GM23338 (cell line): ENCODE results near the gene C2orf92. TPM values are rescaled to one million over a fixed set of nuclear protein-coding genes. Genes with fewer than 3 reads are reported as not detected.

Experiments used
- ATAC-seq: fragments of 200-7000 bp; cut with Tn5 transposase; 3 replicates; pipeline ENCODE4 v1.9.1; 2020
- DNase-seq: peaks from one replicate; pipeline ENCODE4 v3.0.0-alpha.2; 2015; ENCODE audit warnings: low spot score
- H2AFZ ChIP-seq: fragments of 200-600 bp; sonication (generic); 2 replicates; pipeline ENCODE4 v1.8.0; 2016; ENCODE audit warnings: antibody characterized with exemption, mild to moderate bottlenecking, moderate library complexity
- H3F3A ChIP-seq: fragments of 200-600 bp; sonication (generic); replicated peaks from 2 replicates; pipeline ENCODE4 v1.8.0; 2017; ENCODE audit warnings: antibody characterized with exemption, mixed run types, low read depth
- H3K27ac ChIP-seq: fragments of 200-600 bp; sonication (generic); 2 replicates; pipeline ENCODE4 v1.6.1; 2016; ENCODE audit warnings: low read depth
- H3K27me3 ChIP-seq: fragments of 200-600 bp; sonication (generic); 2 replicates; pipeline ENCODE4 v1.8.0; 2016; ENCODE audit warnings: mild to moderate bottlenecking, mixed run types, moderate library complexity; ENCODE audit not compliant: insufficient read depth
- H3K36me3 ChIP-seq: fragments of 200-600 bp; sonication (generic); 2 replicates; pipeline ENCODE4 v1.8.0; 2016; ENCODE audit warnings: mild to moderate bottlenecking; ENCODE audit not compliant: insufficient read depth
- H3K4me1 ChIP-seq: fragments of 200-600 bp; sonication (generic); 2 replicates; pipeline ENCODE4 v1.8.0; 2016; ENCODE audit warnings: mild to moderate bottlenecking, moderate library complexity; ENCODE audit not compliant: insufficient read depth
- H3K4me2 ChIP-seq: fragments of 200-600 bp; sonication (generic); 2 replicates; pipeline ENCODE4 v1.7.1; 2017; ENCODE audit warnings: mixed run types
- H3K4me3 ChIP-seq: fragments of 200-600 bp; sonication (generic); 2 replicates; pipeline ENCODE4 v1.6.1; 2016; ENCODE audit warnings: mixed run types
- H3K79me2 ChIP-seq: fragments of 200-600 bp; sonication (generic); replicated peaks from 2 replicates; pipeline ENCODE4 v1.8.0; 2017; ENCODE audit warnings: mild to moderate bottlenecking; ENCODE audit not compliant: insufficient read depth
- H3K9me2 ChIP-seq: fragments of 200-600 bp; sonication (generic); 2 replicates; pipeline ENCODE4 v1.8.0; 2017; ENCODE audit not compliant: insufficient read depth
- H4K20me1 ChIP-seq: fragments of 200-600 bp; sonication (generic); replicated peaks from 2 replicates; pipeline ENCODE4 v1.8.0; 2017; ENCODE audit warnings: mild to moderate bottlenecking; ENCODE audit not compliant: insufficient read depth
- H3K27ac Mint-ChIP-seq: 2 replicates; pipeline ENCODE4 v1.8.0; 2020; ENCODE audit warnings: inconsistent platforms, mild to moderate bottlenecking, moderate library complexity, mixed read lengths
- H3K27me3 Mint-ChIP-seq: 3 replicates; pipeline ENCODE4 v1.8.0; 2022; ENCODE audit warnings: low read depth, mild to moderate bottlenecking, moderate library complexity, mixed read lengths, inconsistent platforms; ENCODE audit not compliant: insufficient read depth, poor library complexity
- H3K36me3 Mint-ChIP-seq: 3 replicates; pipeline ENCODE4 v1.8.0; 2021; ENCODE audit warnings: low read depth, mild to moderate bottlenecking, inconsistent platforms, moderate library complexity, mixed read lengths
- H3K4me1 Mint-ChIP-seq: 3 replicates; pipeline ENCODE4 v1.8.0; 2020; ENCODE audit warnings: mild to moderate bottlenecking, inconsistent platforms, mixed read lengths
- H3K4me3 Mint-ChIP-seq: 3 replicates; pipeline ENCODE4 v1.8.0; 2021; ENCODE audit warnings: moderate library complexity, mild to moderate bottlenecking, inconsistent platforms, mixed read lengths
- H3K9me3 Mint-ChIP-seq: 3 replicates; pipeline ENCODE4 v1.8.0; 2020; ENCODE audit warnings: moderate library complexity, mild to moderate bottlenecking, inconsistent platforms, mixed read lengths
- CREB1 ChIP-seq: fragments of 250-450 bp; sonication (Bioruptor Pico); IDR thresholded peaks from 2 replicates; pipeline ENCODE4 v1.5.0; 2020; ENCODE audit warnings: low read depth, mild to moderate bottlenecking, moderate library complexity
- EZH2phosphoT487 ChIP-seq: fragments of 200-600 bp; sonication (generic); IDR thresholded peaks from one replicate; pipeline ENCODE4 v1.8.1; 2018; ENCODE audit warnings: antibody characterized with exemption; ENCODE audit not compliant: unreplicated experiment
- JUNB ChIP-seq: IDR thresholded peaks from one replicate; pipeline ENCODE4 v1.6.1; 2016; ENCODE audit warnings: antibody characterized with exemption; ENCODE audit not compliant: unreplicated experiment
- NANOG ChIP-seq: IDR thresholded peaks from 2 replicates; pipeline ENCODE4 v1.6.1; 2016; ENCODE audit warnings: antibody characterized with exemption, borderline replicate concordance
- POLR2AphosphoS5 ChIP-seq: IDR thresholded peaks from 2 replicates; pipeline ENCODE4 v1.6.1; 2016; ENCODE audit warnings: antibody characterized with exemption, low read depth
- STAT1 ChIP-seq: IDR thresholded peaks from one replicate; pipeline ENCODE4 v1.6.1; 2016; ENCODE audit warnings: antibody characterized with exemption; ENCODE audit not compliant: unreplicated experiment
- ZNF114 ChIP-seq: fragments of 250-450 bp; sonication (Bioruptor Pico); IDR thresholded peaks from 2 replicates; pipeline ENCODE4 v1.5.0; 2020; ENCODE audit warnings: mild to moderate bottlenecking, moderate library complexity
- ZNF331 ChIP-seq: fragments of 250-450 bp; sonication (Bioruptor Pico); IDR thresholded peaks from 2 replicates; pipeline ENCODE4 v1.5.0; 2020; ENCODE audit warnings: low read depth, mild to moderate bottlenecking, moderate library complexity
- polyA plus RNA-seq: library from polyadenylated mRNA; unstranded; fragments of >200 nt; fragmentation: Nextera tagmentation; extraction: Ambion mirVana; gene quantifications from 2 replicates; pipeline ENCODE4 v1.2.1, GENCODE V29; 2016
- total RNA-seq: library from RNA; depleted of rRNA; stranded (reverse); fragments of >200 nt; shearing (Covaris generic); gene quantifications from 2 replicates; pipeline ENCODE4 v1.2.3, GENCODE V29; 2014
- TF ChIP-seq, protein P1 (sequence below): IDR thresholded peaks from 2 replicates; pipeline ENCODE4 v1.6.1; 2016; ENCODE audit warnings: antibody characterized with exemption
- TF ChIP-seq, protein P2 (sequence below): fragments of 250-450 bp; sonication (Bioruptor Pico); IDR thresholded peaks from 2 replicates; pipeline ENCODE4 v1.5.0; 2020; ENCODE audit warnings: mild to moderate bottlenecking, moderate library complexity
- TF ChIP-seq, protein P3 (sequence below): IDR thresholded peaks from one replicate; pipeline ENCODE4 v1.6.1; 2018; ENCODE audit warnings: antibody characterized with exemption; ENCODE audit not compliant: unreplicated experiment
- TF ChIP-seq, protein P4 (sequence below), 2 experiments: fragments of 200-600 bp in 1 of 2; sonication (generic) in 1 of 2; conservative IDR thresholded peaks; 2 replicates each; pipeline versions ENCODE4 v1.5.1 to v1.6.1; 2016 to 2017; ENCODE audit warnings: antibody characterized with exemption in 2 of 2, low read depth in 2 of 2, mild to moderate bottlenecking in 2 of 2, moderate library complexity in 1 of 2

The C2orf92 gene
- total and polyA plus RNA-seq, 2 experiments from 2014 or later, result 1.7 to 2.6 TPM

DNA sequence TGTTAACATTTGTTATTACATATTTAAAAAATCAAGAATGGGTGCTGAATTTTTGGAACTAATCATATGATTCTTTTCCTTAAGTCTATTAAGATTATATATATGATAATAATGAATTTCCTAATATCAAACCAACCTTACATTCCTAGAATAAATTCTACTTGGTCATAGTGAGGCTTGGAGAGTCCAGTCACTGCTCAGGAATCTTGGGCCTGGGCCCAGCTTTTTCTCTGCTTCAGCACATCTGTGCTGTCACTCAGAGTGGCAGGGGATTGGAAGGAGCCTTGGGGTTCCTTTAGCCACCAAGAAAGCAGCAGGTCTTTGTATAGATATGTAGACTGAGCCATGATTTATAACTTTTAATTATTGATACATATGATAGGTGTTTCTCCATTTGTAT lies 24.0 kb downstream of the C2orf92 start (continued):
- TF ChIP-seq, protein P1, sequence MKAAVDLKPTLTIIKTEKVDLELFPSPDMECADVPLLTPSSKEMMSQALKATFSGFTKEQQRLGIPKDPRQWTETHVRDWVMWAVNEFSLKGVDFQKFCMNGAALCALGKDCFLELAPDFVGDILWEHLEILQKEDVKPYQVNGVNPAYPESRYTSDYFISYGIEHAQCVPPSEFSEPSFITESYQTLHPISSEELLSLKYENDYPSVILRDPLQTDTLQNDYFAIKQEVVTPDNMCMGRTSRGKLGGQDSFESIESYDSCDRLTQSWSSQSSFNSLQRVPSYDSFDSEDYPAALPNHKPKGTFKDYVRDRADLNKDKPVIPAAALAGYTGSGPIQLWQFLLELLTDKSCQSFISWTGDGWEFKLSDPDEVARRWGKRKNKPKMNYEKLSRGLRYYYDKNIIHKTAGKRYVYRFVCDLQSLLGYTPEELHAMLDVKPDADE, result no peak
- TF ChIP-seq ZNF114 (CRISPR knock-in tag) (no peak), POLR2AphosphoS5 (no peak)
- TF ChIP-seq, protein P2, sequence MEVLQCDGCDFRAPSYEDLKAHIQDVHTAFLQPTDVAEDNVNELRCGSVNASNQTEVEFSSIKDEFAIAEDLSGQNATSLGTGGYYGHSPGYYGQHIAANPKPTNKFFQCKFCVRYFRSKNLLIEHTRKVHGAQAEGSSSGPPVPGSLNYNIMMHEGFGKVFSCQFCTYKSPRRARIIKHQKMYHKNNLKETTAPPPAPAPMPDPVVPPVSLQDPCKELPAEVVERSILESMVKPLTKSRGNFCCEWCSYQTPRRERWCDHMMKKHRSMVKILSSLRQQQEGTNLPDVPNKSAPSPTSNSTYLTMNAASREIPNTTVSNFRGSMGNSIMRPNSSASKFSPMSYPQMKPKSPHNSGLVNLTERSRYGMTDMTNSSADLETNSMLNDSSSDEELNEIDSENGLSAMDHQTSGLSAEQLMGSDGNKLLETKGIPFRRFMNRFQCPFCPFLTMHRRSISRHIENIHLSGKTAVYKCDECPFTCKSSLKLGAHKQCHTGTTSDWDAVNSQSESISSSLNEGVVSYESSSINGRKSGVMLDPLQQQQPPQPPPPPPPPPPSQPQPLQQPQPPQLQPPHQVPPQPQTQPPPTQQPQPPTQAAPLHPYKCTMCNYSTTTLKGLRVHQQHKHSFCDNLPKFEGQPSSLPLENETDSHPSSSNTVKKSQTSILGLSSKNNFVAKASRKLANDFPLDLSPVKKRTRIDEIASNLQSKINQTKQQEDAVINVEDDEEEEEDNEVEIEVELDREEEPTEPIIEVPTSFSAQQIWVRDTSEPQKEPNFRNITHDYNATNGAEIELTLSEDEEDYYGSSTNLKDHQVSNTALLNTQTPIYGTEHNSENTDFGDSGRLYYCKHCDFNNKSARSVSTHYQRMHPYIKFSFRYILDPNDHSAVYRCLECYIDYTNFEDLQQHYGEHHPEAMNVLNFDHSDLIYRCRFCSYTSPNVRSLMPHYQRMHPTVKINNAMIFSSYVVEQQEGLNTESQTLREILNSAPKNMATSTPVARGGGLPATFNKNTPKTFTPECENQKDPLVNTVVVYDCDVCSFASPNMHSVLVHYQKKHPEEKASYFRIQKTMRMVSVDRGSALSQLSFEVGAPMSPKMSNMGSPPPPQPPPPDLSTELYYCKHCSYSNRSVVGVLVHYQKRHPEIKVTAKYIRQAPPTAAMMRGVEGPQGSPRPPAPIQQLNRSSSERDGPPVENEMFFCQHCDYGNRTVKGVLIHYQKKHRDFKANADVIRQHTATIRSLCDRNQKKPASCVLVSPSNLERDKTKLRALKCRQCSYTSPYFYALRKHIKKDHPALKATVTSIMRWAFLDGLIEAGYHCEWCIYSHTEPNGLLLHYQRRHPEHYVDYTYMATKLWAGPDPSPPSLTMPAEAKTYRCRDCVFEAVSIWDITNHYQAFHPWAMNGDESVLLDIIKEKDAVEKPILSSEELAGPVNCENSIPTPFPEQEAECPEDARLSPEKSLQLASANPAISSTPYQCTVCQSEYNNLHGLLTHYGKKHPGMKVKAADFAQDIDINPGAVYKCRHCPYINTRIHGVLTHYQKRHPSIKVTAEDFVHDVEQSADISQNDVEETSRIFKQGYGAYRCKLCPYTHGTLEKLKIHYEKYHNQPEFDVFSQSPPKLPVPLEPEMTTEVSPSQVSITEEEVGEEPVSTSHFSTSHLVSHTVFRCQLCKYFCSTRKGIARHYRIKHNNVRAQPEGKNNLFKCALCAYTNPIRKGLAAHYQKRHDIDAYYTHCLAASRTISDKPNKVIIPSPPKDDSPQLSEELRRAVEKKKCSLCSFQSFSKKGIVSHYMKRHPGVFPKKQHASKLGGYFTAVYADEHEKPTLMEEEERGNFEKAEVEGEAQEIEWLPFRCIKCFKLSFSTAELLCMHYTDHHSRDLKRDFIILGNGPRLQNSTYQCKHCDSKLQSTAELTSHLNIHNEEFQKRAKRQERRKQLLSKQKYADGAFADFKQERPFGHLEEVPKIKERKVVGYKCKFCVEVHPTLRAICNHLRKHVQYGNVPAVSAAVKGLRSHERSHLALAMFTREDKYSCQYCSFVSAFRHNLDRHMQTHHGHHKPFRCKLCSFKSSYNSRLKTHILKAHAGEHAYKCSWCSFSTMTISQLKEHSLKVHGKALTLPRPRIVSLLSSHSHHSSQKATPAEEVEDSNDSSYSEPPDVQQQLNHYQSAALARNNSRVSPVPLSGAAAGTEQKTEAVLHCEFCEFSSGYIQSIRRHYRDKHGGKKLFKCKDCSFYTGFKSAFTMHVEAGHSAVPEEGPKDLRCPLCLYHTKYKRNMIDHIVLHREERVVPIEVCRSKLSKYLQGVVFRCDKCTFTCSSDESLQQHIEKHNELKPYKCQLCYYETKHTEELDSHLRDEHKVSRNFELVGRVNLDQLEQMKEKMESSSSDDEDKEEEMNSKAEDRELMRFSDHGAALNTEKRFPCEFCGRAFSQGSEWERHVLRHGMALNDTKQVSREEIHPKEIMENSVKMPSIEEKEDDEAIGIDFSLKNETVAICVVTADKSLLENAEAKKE (CRISPR knock-in tag), result no peak

DNA sequence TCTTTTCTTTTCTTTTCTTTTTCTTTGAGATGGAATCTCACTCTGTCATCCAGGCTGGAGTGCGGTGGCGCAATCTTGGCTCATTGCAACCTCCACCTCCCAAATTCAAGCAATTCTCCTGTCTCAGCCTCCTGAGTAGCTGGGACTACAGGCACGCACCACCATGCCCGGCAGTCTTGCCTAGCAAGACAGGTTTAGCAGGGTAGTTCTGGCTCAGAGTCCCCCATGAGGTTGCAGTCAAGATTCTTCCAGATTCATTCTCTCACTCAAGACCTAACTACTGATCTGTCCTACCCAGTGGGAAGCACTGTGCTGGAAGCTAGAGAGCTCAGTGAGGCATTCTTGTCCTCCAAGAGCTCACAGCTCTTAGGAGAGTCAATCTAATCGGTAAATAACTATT lies 26.2 kb downstream of the C2orf92 start:
- no peak for DNase-seq
- Histone ChIP-seq H3K36me3 (no peaks in the 10 kb centered on the region), H2AFZ (no peak overlapping the region), H3K27ac (no peak overlapping the region), H3K4me1 (peaks cover 11% of the 10 kb centered on the region; the same call in 1 of the 2 replicates), H3K4me3 (no peak overlapping the region), H3K9me2 (no peaks in the 10 kb centered on the region), H4K20me1 (no peaks in the 10 kb centered on the region), H3F3A (no peaks in the 10 kb centered on the region), H3K79me2 (no peaks in the 10 kb centered on the region), H3K27me3 (no peaks in the 10 kb centered on the region), H3K4me2 (no peak overlapping the region)
- peaks cover 18% of the 10 kb centered on the region for H3K4me1 Mint-ChIP-seq
- ATAC-seq, result no peak
- peaks cover 12% of the 10 kb centered on the region for H3K27me3 Mint-ChIP-seq
- H3K4me3 Mint-ChIP-seq, result no peak overlapping the region
- no peak for TF ChIP-seq NANOG
- no peak for TF ChIP-seq EZH2phosphoT487
- no peak for TF ChIP-seq POLR2AphosphoS5
- no peak for TF ChIP-seq CREB1 (CRISPR knock-in tag)
- TF ChIP-seq STAT1, result no peak
- TF ChIP-seq, protein P3, sequence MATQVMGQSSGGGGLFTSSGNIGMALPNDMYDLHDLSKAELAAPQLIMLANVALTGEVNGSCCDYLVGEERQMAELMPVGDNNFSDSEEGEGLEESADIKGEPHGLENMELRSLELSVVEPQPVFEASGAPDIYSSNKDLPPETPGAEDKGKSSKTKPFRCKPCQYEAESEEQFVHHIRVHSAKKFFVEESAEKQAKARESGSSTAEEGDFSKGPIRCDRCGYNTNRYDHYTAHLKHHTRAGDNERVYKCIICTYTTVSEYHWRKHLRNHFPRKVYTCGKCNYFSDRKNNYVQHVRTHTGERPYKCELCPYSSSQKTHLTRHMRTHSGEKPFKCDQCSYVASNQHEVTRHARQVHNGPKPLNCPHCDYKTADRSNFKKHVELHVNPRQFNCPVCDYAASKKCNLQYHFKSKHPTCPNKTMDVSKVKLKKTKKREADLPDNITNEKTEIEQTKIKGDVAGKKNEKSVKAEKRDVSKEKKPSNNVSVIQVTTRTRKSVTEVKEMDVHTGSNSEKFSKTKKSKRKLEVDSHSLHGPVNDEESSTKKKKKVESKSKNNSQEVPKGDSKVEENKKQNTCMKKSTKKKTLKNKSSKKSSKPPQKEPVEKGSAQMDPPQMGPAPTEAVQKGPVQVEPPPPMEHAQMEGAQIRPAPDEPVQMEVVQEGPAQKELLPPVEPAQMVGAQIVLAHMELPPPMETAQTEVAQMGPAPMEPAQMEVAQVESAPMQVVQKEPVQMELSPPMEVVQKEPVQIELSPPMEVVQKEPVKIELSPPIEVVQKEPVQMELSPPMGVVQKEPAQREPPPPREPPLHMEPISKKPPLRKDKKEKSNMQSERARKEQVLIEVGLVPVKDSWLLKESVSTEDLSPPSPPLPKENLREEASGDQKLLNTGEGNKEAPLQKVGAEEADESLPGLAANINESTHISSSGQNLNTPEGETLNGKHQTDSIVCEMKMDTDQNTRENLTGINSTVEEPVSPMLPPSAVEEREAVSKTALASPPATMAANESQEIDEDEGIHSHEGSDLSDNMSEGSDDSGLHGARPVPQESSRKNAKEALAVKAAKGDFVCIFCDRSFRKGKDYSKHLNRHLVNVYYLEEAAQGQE, result no peak
- TF ChIP-seq, protein P4, sequence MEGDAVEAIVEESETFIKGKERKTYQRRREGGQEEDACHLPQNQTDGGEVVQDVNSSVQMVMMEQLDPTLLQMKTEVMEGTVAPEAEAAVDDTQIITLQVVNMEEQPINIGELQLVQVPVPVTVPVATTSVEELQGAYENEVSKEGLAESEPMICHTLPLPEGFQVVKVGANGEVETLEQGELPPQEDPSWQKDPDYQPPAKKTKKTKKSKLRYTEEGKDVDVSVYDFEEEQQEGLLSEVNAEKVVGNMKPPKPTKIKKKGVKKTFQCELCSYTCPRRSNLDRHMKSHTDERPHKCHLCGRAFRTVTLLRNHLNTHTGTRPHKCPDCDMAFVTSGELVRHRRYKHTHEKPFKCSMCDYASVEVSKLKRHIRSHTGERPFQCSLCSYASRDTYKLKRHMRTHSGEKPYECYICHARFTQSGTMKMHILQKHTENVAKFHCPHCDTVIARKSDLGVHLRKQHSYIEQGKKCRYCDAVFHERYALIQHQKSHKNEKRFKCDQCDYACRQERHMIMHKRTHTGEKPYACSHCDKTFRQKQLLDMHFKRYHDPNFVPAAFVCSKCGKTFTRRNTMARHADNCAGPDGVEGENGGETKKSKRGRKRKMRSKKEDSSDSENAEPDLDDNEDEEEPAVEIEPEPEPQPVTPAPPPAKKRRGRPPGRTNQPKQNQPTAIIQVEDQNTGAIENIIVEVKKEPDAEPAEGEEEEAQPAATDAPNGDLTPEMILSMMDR (conservative IDR thresholded peaks at IDR 0.05; ENCODE audit: low read depth in 2 of 2), result no peak
- TF ChIP-seq, protein P1, result no peak
- no peak for TF ChIP-seq ZNF331 (CRISPR knock-in tag)
- no peak for TF ChIP-seq JUNB
- no peak overlapping the region for H3K27ac Mint-ChIP-seq
- no peaks in the 10 kb centered on the region for H3K9me3 Mint-ChIP-seq
- H3K36me3 Mint-ChIP-seq, result no peaks in the 10 kb centered on the region
